NCI-H2107 treated with DMSO at 0.1 percent for 48 hours (cell line): ENCODE measurements around the gene SLC18A3.
A peak's percentile ranks its signal among the peaks of the same experiment; 100 is the strongest.

Experiments
- DNase-seq: peaks from one replicate; lab custom pipeline; 2025; ENCODE audit not compliant: unreplicated experiment; lab: John Stamatoyannopoulos, UW

Gene SLC18A3

DNA sequence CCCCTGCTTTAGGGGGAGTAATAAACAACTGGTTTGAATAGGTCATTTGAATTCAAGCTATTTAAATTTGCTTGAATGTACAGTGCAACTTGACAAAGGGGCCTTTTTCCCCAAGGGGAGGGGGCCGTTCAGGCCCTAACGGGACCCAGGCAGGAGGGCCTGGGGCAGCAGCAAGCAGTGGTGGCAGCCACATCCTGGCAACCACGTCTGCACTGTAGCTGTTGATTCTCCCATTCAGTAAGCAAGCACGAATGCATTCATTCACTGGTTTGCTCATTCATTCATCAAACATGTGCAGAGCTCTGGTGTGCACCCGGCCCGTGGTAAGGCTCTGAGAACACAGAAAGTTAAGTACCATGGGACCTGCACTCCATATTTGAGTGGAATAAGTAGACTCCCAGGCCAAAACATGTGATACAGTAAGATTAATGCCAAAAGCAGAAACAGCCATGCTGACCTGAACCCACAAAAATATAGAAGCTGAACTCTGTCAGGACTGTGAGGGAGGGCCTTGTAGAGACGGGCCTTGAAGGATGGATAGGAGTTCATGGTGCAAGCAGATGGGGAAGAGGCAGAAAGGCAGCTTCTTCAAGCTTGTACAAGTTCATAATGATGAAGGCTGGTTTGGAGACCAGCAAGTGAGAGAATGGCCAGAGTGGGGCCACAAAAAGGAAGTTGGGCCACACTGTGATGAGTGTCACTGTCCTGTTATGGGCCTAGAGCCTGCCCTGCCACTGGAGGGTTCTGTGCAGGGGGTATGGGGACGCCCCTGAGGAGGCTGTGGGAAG is 40.0 kb downstream of the SLC18A3 start:
- no peak for DNase-seq

DNA sequence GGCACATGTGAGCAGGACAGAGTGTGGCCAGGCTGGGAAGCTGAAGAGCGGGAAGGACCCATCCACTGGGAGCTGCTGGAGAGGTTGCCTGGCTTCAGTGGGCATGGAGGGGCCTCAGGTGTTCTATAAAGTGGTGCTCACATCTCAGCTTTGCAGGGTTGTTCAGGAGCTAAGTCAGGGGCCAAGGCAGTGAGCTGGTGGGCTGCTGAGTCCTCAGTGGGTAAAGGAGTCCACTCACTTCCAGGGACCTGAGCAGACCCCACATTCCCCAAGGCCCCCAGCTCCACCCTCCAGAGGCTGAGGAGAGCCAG is 40.6 kb downstream of the SLC18A3 start:
- no peak for DNase-seq

GRCh38 chr10:49651039-49651835 is 41.1 kb downstream of the SLC18A3 start:
- no peak for DNase-seq

GRCh38 chr10:49651917-49652316 is 41.8 kb downstream of the SLC18A3 start:
- no peak for DNase-seq

GRCh38 chr10:49652421-49653272 is 42.5 kb downstream of the SLC18A3 start:
- no peak for DNase-seq

GRCh38 chr10:49653273-49653929 is 43.3 kb downstream of the SLC18A3 start:
- no peak for DNase-seq

GRCh38 chr10:49654036-49654693 is 44.1 kb downstream of the SLC18A3 start:
- no peak for DNase-seq

- DNase-seq: no peak
Observed at GRCh38 chr10:49655099-49655498, 45.0 kb downstream of the SLC18A3 start.

DNA sequence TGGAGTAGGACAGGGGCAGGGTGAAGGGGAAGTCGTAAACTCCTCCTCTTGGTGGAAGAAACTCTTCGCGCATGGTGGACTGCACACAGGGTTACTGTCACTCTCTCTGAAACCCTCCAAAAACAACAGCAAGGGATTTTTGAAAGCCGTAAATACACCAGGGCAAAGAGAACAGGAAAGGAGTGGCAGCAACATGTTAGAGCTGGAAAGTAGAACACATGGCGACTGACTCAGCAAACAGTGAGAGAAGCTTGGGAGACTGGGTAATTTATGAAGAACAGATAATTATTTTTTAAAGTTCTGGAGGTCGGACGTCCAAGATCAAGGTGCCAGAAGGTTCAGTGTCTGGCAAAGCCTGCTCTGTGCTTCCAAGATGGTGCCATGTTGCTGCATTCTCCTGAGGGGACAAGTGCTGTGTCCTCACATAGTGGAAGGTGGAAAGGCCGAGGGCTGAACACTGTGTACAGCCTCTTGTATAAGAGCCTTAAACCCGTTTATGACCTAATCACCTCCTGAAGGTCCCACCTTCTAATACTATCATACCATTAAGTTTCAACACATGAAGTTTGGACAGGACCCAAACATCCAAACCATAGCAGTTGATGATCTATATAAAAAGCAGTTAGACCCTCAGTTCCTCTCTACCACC is 46.9 kb downstream of the SLC18A3 start:
- no peak for DNase-seq

DNA sequence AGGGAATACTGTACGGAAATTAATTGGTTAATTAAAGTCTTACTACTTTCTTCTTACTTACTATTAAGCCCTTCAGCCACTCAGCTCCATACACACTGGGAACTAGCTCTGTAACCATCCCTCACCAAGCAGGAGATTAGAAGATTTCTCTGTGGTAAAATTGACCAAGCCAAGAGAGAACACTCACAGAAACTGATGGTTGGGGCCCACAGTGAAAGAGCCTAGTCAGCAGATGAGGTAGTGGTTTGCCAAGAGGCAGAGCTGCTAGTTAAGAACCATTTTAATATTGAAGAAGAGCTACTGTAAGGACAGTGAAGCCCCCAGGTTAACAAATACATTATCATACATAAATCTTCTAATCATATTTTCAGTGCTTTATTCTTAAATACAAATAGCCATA is 47.5 kb downstream of the SLC18A3 start:
- DNase-seq: no peak

- peak; percentile 43 for DNase-seq
Observed at GRCh38 chr10:49661140-49661856, 51.2 kb downstream of the SLC18A3 start.
